ENCODE data around the gene JMJD6. TPM values are rescaled to one million over a fixed set of nuclear protein-coding genes. Genes with fewer than 3 reads are reported as not detected.

The JMJD6 gene
- total and polyA plus RNA-seq, 2 of the 8 experiments (the other 6 are each of a cell fraction or from before 2014, with no cell fraction given) = 8.6 to 18.6 TPM

GRCh38 chr17:76752006-76752405 lies 25.6 kb upstream of the JMJD6 start (continued):
- TF ChIP-seq TCF12 (IDR thresholded peaks at IDR 0.05; ENCODE audit: low read depth, low read length) = no peak
- no peak for TF ChIP-seq JUN (IDR thresholded peaks at IDR 0.05; ENCODE audit: low read depth, low read length)
- no peak for TF ChIP-seq ATF2 (IDR thresholded peaks at IDR 0.05; ENCODE audit: low read length)
- TF ChIP-seq CHD2 (IDR thresholded peaks at IDR 0.05; ENCODE audit: low read length) = no peak
- no peak for TF ChIP-seq TAF1 (IDR thresholded peaks at IDR 0.05; ENCODE audit: low read depth, low read length)
- TF ChIP-seq EGR1 (IDR thresholded peaks at IDR 0.05; ENCODE audit: borderline replicate concordance, low read depth, low read length) = no peak
- TF ChIP-seq NANOG (IDR thresholded peaks at IDR 0.05; ENCODE audit: insufficient read depth, low read depth, low read length, poor library complexity, severe bottlenecking) = no peak

All from H1 (cell line).